GM06990 (cell line): ENCODE measurements around the gene FASN.

Source experiments
- DNase-seq: peaks from one replicate; pipeline ENCODE4 v3.0.0-alpha.2; 2011; ENCODE audit not compliant: insufficient read length; ENCODE audit errors: extremely low read depth
- H3K27me3 ChIP-seq: replicated peaks from 2 replicates; pipeline ENCODE4 v1.6.0; 2011; ENCODE audit warnings: low read length; ENCODE audit not compliant: control insufficient read depth, insufficient read depth
- H3K36me3 ChIP-seq: 2 replicates; pipeline ENCODE4 v1.5.1; 2011; ENCODE audit warnings: low read length; ENCODE audit not compliant: control insufficient read depth, insufficient read depth
- H3K4me3 ChIP-seq: replicated peaks from 2 replicates; pipeline ENCODE4 v1.5.1; 2011; ENCODE audit warnings: low read depth, mild to moderate bottlenecking, control low read depth, low read length
- TF ChIP-seq, protein P1 (sequence below): IDR thresholded peaks from 2 replicates; pipeline ENCODE4 v1.5.1; 2011; ENCODE audit warnings: low read length, control low read depth, mild to moderate bottlenecking, inconsistent platforms; ENCODE audit not compliant: insufficient read depth, poor library complexity, severe bottlenecking

The FASN gene

DNA sequence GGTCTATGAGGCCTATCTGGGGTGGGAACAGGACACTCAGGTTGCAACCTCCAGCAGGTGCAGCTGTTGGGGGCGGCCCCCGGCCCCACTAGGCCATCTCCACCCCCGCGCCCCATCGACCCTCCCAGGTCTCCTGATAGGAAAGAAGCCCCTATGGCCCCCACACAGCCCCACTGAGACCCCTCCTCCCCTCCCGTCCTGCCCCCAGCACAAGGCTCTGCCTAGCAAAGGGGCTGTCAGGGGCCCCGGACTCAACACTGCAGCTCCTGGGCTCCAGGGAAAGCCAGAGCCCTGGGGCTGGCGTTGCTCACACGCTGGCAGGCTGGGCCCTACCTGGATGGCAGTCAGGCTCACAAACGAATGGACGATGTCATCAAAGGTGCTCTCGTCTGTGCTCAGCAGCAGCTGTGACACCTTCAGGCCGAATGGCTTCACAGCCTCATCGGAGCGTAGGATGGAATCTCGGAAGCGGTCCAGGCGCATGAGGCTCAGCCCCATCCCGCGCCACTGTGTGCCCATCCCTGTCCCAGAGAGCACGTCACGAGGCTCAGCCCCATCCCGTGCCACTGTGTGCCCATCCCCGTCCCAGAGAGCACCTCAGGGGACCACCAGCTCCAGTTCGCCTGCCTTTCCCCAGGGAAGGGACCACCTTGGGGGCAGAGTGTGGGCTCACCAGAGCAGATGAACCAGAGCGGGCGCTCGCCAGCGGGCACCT is 7.3 kb downstream of the FASN start:
- TF ChIP-seq, protein P1, sequence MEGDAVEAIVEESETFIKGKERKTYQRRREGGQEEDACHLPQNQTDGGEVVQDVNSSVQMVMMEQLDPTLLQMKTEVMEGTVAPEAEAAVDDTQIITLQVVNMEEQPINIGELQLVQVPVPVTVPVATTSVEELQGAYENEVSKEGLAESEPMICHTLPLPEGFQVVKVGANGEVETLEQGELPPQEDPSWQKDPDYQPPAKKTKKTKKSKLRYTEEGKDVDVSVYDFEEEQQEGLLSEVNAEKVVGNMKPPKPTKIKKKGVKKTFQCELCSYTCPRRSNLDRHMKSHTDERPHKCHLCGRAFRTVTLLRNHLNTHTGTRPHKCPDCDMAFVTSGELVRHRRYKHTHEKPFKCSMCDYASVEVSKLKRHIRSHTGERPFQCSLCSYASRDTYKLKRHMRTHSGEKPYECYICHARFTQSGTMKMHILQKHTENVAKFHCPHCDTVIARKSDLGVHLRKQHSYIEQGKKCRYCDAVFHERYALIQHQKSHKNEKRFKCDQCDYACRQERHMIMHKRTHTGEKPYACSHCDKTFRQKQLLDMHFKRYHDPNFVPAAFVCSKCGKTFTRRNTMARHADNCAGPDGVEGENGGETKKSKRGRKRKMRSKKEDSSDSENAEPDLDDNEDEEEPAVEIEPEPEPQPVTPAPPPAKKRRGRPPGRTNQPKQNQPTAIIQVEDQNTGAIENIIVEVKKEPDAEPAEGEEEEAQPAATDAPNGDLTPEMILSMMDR: no peak
- Histone ChIP-seq H3K27me3 (no peaks in the 10 kb centered on the region), H3K36me3 (peaks cover 72% of the 10 kb centered on the region), H3K4me3 (no peak overlapping the region)
- DNase-seq: peak; percentile 17

GRCh38 chr17:82089723-82090548 is 8.1 kb downstream of the FASN start:
- H3K27me3 ChIP-seq: no peaks in the 10 kb centered on the region
- H3K36me3 ChIP-seq: peaks cover 66% of the 10 kb centered on the region
- no peak overlapping the region for H3K4me3 ChIP-seq
- DNase-seq: no peak
- TF ChIP-seq, protein P1: no peak

GRCh38 chr17:82088838-82089722 is 9.0 kb downstream of the FASN start:
- no peaks in the 10 kb centered on the region for H3K27me3 ChIP-seq
- TF ChIP-seq, protein P1: no peak

DNA sequence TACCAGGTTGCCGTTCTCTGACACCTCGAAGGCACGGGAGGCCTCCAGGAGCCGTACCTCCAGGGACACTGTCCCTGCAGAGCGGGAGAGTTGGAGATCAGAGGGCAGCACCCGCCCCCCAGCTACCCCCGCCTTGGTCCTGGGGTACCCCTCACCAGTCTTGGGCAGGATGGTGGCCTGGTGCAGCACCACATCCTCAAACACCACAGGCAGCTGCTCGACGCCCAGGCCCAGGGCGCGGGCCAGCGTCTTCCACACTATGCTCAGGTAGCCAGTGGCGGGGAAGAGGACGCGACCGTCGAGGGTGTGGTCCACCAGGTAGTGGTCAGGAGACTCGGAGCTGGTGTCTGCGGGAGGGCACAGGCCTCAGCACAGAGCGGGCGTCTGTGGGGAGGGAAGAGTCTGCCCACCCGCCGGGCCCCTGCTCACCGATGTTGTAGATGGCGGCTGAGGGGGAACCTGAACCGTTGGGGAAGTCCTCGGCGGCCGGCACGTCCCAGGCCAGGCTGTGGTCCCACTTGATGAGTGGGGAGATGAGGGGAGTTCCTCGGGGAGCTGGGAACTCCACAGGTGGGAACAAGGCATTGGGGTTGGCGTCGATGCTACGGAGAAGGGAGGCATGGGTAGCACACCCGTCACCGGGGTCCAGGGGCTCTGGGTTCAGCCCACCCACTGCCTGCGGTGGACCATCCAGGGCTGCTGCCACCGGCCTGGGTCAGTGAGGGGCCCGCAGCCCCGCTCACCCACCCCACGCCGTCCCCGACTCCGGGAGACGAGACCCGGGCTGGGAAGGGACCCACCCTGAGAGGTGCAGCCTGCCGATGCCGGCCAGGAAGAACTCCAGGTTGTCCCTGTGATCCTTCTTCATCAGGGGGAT is 9.8 kb downstream of the FASN start:
- Histone ChIP-seq H3K27me3 (no peaks in the 10 kb centered on the region), H3K4me3 (no peak overlapping the region), H3K36me3 (peaks cover 70% of the 10 kb centered on the region)
- TF ChIP-seq, protein P1: no peak
- no peak for DNase-seq

More at GRCh38 chr17:82088838-82089722, 9.0 kb downstream of the FASN start:
- Histone ChIP-seq H3K4me3 (no peak overlapping the region), H3K36me3 (peaks cover 70% of the 10 kb centered on the region)
- peak; percentile 17 for DNase-seq
